Measurements from ENCODE around the gene ADD3.
"Not testable (repeated sequence)": the region's sequence is repeated elsewhere in the genome, so short reads cannot be mapped to it uniquely, and the experiment has no call there.

Gene ADD3

DNA sequence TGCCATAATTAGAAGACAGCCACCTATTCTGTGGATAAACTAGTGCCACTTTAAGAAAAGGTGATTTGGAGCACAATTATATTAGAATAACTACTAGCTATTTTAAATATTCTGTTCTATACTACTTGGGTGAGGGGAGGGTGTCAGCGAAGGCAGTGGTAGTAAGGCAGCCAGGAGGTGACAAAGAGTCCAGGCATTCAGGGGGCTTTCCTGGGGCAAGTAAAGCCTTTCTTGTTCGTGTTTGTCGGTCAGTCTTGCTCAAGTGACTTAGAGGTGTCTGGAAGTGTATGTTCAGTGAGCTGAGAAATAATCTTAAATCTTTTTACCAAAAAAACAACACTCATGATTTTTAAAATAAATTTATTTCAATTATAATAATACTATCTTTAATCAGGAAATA is 34.4 kb downstream of the ADD3 start:
- TF ChIP-seq, protein P1, sequence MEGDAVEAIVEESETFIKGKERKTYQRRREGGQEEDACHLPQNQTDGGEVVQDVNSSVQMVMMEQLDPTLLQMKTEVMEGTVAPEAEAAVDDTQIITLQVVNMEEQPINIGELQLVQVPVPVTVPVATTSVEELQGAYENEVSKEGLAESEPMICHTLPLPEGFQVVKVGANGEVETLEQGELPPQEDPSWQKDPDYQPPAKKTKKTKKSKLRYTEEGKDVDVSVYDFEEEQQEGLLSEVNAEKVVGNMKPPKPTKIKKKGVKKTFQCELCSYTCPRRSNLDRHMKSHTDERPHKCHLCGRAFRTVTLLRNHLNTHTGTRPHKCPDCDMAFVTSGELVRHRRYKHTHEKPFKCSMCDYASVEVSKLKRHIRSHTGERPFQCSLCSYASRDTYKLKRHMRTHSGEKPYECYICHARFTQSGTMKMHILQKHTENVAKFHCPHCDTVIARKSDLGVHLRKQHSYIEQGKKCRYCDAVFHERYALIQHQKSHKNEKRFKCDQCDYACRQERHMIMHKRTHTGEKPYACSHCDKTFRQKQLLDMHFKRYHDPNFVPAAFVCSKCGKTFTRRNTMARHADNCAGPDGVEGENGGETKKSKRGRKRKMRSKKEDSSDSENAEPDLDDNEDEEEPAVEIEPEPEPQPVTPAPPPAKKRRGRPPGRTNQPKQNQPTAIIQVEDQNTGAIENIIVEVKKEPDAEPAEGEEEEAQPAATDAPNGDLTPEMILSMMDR (IDR thresholded peaks at IDR 0.05; ENCODE audit: control extremely low read depth, extremely low read depth, low read depth, missing control alignments) = no peak
- DNase-seq (ENCODE audit: extremely low spot score) = no peak
- CTCF ChIA-PET = interaction anchor here (1.0 kb wide), 1 partner anchor 11 kb away, joined by 3 read pairs; no protein-coding TSS in a partner anchor
- POLR2A ChIA-PET = no interaction called here

DNA sequence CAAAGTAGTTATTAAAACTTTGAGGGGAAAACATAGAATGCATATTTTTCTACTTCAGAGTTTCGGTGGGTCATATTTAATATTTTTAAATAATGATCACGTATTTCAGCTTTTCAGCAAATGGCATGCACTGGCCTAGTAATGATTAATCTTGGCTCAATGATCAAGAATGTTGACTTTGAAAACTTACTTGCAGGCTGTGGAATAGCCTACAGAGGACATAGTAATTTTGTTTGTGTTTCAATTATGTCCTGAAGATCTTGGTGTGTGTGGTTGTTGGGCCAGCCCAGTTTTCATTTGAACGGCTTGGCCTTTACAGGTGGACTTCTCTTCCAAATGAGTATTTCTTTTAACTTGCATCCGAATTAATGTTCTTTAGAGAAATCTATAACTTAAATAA is 35.1 kb downstream of the ADD3 start:
- POLR2A ChIA-PET = no interaction called here
- DNase-seq (ENCODE audit: extremely low spot score) = no peak
- TF ChIP-seq, protein P1 (IDR thresholded peaks at IDR 0.05; ENCODE audit: control extremely low read depth, extremely low read depth, low read depth, missing control alignments) = no peak
- CTCF ChIA-PET = no interaction called here

DNA sequence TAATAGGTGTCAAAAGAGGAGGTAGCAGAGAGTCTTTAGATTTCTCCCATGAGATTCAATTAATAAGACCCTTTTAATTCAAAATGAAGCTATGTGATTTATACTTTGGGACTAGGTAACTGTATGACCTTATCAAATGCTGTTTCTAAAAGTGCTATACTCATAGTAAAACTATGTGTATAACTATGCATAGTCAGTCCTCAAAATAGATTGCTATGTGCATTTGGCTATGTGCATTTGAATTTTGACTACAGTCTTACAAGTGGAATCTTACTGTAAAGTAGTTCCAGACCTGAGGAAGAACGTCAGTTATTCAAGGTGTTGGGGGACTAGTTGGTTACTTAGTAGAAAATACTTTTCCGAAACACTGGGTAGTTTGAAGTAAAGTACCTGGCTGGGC is 36.9 kb downstream of the ADD3 start:
- POLR2A ChIA-PET = no interaction called here
- TF ChIP-seq, protein P1 (IDR thresholded peaks at IDR 0.05; ENCODE audit: control extremely low read depth, extremely low read depth, low read depth, missing control alignments) = no peak
- no peak for DNase-seq (ENCODE audit: extremely low spot score)
- CTCF ChIA-PET = interaction anchor here (1.3 to 2.1 kb wide), 4 partner anchors 10 to 20 kb away, joined by 3 to 13 read pairs (median 4); no protein-coding TSS in a partner anchor

DNA sequence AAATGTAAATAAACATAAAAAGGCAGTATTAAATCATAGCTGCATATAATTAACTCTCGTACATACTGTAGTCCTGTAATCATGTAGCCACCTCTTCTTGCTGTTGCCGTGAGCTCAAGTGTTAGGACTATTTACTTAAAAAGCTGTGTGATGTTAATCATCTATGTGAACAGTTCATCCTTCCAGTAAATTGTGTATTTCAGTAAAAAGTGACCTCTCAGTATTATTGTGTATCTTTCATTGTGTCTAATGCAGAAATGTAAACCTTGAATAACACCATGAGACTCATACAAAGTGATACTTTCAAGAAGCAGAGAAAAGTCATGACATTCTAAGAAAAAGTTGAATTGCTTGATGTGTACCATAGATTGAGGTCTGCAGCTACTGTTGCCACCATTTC is 38.0 kb downstream of the ADD3 start:
- ChIA-PET POLR2A (no interaction called here), CTCF (interaction anchor here (1.1 to 2.6 kb wide), 5 partner anchors 10 to 38 kb away, joined by 3 to 13 read pairs (median 5); no protein-coding TSS in a partner anchor)
- TF ChIP-seq, protein P1 (IDR thresholded peaks at IDR 0.05; ENCODE audit: control extremely low read depth, extremely low read depth, low read depth, missing control alignments) = no peak
- no peak for DNase-seq (ENCODE audit: extremely low spot score)

DNA sequence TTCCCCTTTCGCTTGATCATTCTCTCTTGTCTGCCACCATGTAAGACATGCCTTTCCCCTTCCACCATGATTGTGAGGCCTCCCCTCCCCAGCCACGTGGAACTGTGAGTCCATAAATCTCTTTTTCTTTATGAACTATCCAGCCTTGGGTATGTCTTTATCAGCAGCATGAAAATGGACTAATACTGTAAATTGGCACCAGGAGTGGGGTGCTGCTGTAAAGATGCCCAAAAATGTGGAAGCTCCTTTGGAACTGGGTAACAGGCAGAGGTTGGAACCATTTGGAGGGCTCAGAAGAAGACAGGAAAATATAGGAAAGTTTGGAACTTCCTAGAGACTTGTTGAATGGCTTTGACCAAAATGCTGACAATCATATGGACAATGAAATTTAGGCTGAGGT is 40.4 kb downstream of the ADD3 start:
- DNase-seq (ENCODE audit: extremely low spot score); POLR2A ChIA-PET: not testable (repeated sequence)
- CTCF ChIA-PET = interaction anchor here (1.1 to 2.6 kb wide), 2 partner anchors 10 to 13 kb away, joined by 3 to 13 read pairs; no protein-coding TSS in a partner anchor

DNA sequence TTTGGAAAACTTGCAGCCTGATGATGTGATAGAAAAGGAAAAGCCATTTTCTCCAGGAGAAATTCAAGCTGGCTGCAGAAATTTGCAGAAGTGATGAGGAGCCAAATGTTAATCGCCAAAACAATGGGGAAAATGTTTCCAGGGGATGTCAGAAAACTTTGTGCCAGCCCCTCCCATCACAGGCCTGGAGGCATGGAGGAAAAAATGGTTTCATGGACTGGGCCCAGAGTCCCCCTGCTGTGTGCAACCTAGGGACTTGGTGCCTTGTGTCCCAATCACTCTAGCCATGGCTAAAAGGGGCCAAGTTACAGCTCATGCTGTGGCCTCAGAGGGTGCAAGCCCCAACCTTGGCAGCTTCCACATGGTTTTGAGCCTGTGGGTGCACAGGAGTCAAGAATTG is 41.0 kb downstream of the ADD3 start:
- CTCF ChIA-PET = interaction anchor here (1.1 kb wide), 1 partner anchor 10 kb away, joined by 3 read pairs; no protein-coding TSS in a partner anchor

DNA sequence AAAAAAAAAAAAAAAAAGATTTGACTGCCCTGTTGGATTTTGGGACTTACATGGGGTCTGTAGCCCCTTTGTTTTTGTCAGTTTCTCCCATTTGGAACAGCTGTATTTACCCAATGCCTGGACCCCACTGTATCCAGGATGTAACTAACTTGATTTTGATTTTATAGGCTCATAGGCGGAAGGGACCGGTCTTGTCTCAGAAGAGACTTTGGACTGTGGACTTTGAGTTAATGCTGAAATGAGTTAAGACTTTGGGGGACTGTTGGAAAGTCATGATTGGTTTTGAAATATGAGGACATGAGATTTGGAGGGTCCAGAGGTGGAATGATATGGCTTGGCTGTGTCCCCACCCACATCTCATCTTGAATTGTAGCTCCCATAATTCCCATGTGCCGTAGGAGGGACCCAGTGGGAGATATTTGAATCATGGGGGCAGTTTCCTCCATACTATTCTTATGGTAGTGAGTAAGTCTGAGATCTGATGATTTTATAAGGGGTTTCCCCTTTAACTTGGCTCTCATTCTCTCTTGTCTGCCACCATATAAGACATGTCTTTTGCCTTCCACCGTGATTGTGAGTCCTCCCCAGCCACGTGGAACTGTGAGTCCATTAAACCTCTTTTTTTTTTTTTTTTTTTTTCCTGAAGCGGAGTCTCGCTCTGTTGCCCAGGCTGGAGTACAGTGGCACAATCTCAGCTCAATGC is 42.3 kb downstream of the ADD3 start:
- DNase-seq (ENCODE audit: extremely low spot score); POLR2A ChIA-PET: not testable (repeated sequence)
- CTCF ChIA-PET = interaction anchor here (1.2 to 1.3 kb wide), 2 partner anchors 10 to 15 kb away, joined by 3 to 4 read pairs; no protein-coding TSS in a partner anchor

More for the DNA sequence above, 41.0 kb downstream of the ADD3 start:
- no peak for DNase-seq (ENCODE audit: extremely low spot score)
- POLR2A ChIA-PET = no interaction called here
- TF ChIP-seq, protein P1 (IDR thresholded peaks at IDR 0.05; ENCODE audit: control extremely low read depth, extremely low read depth, low read depth, missing control alignments) = no peak
